Measurements from ENCODE around the gene BSG.

GRCh38 chr19:607301-608154, 35.1 kb downstream of the BSG start:
- TF ChIP-seq CTCF (IDR thresholded peaks at IDR 0.05) = no peak
- no peak for TF ChIP-seq POLR2A (IDR thresholded peaks at IDR 0.05)
